HG03520 (cell line): ENCODE data around the gene SNX5.
"Not testable (repeated sequence)": the region's sequence is repeated elsewhere in the genome, so short reads cannot be mapped to it uniquely, and the experiment has no call there.

Experiments used
- ATAC-seq: cut with Tn5 transposase; IDR thresholded peaks from one replicate; pipeline ENCODE4 v1.9.1; 2021; ENCODE audit warnings: mild to moderate bottlenecking, moderate library complexity; ENCODE audit not compliant: unreplicated experiment

SNX5 gene

GRCh38 chr20:17960927-17961586 lies 7.5 kb downstream of the SNX5 start:
- no peak for ATAC-seq

- not testable (repeated sequence) for ATAC-seq
Observed at GRCh38 chr20:17960400-17960885, 8.2 kb downstream of the SNX5 start.

- no peak for ATAC-seq
Observed at GRCh38 chr20:17959257-17959627, 9.4 kb downstream of the SNX5 start.

GRCh38 chr20:17958373-17959256 lies 10.0 kb downstream of the SNX5 start:
- ATAC-seq = no peak

GRCh38 chr20:17957505-17958363 lies 10.9 kb downstream of the SNX5 start:
- no peak for ATAC-seq

- ATAC-seq = no peak
Observed at GRCh38 chr20:17956099-17956685, 12.4 kb downstream of the SNX5 start.

- no peak for ATAC-seq
Observed at GRCh38 chr20:17955302-17955701, 13.3 kb downstream of the SNX5 start.

- no peak for ATAC-seq
Observed at GRCh38 chr20:17953935-17954334, 14.7 kb downstream of the SNX5 start.

- ATAC-seq = no peak
Observed at GRCh38 chr20:17952692-17953684, 15.6 kb downstream of the SNX5 start.

GRCh38 chr20:17951323-17951722 lies 17.3 kb downstream of the SNX5 start:
- ATAC-seq = no peak

- ATAC-seq = no peak
Observed at GRCh38 chr20:17950670-17951069, 17.9 kb downstream of the SNX5 start.

- ATAC-seq = no peak
Observed at GRCh38 chr20:17949899-17950298, 18.7 kb downstream of the SNX5 start.

GRCh38 chr20:17948442-17948841 lies 20.2 kb downstream of the SNX5 start:
- no peak for ATAC-seq

GRCh38 chr20:17947474-17947815 lies 21.1 kb downstream of the SNX5 start:
- ATAC-seq = no peak

GRCh38 chr20:17946572-17947473 lies 21.8 kb downstream of the SNX5 start:
- no peak for ATAC-seq

- no peak for ATAC-seq
Observed at GRCh38 chr20:17946040-17946439, 22.6 kb downstream of the SNX5 start.

GRCh38 chr20:17944854-17945474 lies 23.6 kb downstream of the SNX5 start:
- no peak for ATAC-seq

- peak; percentile 53 for ATAC-seq
Observed at GRCh38 chr20:17943343-17943742, 25.3 kb downstream of the SNX5 start.
